GM12873 (cell line): ENCODE measurements around the gene CCDC167.

Source experiments
- CTCF ChIP-seq: IDR thresholded peaks from 2 replicates; pipeline ENCODE4 v1.5.1; 2012; ENCODE audit warnings: low read depth, mild to moderate bottlenecking, moderate library complexity, low read length, control low read depth; ENCODE audit not compliant: insufficient read depth; ENCODE audit errors: missing control alignments

Gene CCDC167

GRCh38 chr6:37507077-37507476, 7.4 kb upstream of the CCDC167 start:
- no peak for TF ChIP-seq CTCF

- TF ChIP-seq CTCF, result no peak
These were observed 6.8 kb upstream of the CCDC167 start for GRCh38 chr6:37506479-37506878.

- TF ChIP-seq CTCF, result no peak
These were observed 4.3 kb upstream of the CCDC167 start for GRCh38 chr6:37504024-37504423.

- TF ChIP-seq CTCF, result no peak
These were observed 3.7 kb upstream of the CCDC167 start for GRCh38 chr6:37503309-37503965.

- no peak for TF ChIP-seq CTCF
These were observed 3.1 kb upstream of the CCDC167 start for GRCh38 chr6:37502703-37503291.

GRCh38 chr6:37501632-37502491, 2.2 kb upstream of the CCDC167 start:
- TF ChIP-seq CTCF, result no peak

- no peak for TF ChIP-seq CTCF
These were observed 558 bp upstream of the CCDC167 start for GRCh38 chr6:37500294-37500608.
